Heart left ventricle (tissue), 13 donors: ENCODE results near the gene ADI1.

Experiments
- POLR2A ChIP-seq, 2 donors: fragments of 450-650 bp; IDR thresholded peaks; one replicate each; pipeline ENCODE4 v1.6.1; 2017; ENCODE audit warnings: antibody characterized with exemption in 2 of 2, mild to moderate bottlenecking in 2 of 2, moderate library complexity in 2 of 2
- TF ChIP-seq, protein P1 (sequence below), 12 donors: fragments of 200-600 bp; sonication (generic) in 4 of 12; IDR thresholded peaks; one replicate each; pipeline versions ENCODE4 v1.5.0 to v1.8.0; 2018 to 2022; ENCODE audit warnings: antibody characterized with exemption in 12 of 12, mild to moderate bottlenecking in 5 of 12
- donor health status: ischemic (EF 13 %, LVEDD 7.1; RV severe dilation, severe dysfunction).
- donor health status: DM: no; HTN: yes; CAD: no.
- donor health status: DM: no; HTN: no; CAD: no.
- donor health status: ischemic (EF 25% LVEDD 6.9; RV normal size, moderate dysfunction).
- donor health status: ischemic (EF 25% LVEDD 5.7; RV mildly dilated, moderate dysfunction).
- donor health status: ischemic (EF 35%, LVEDD 5.7; RV mildly dilated, moderate dysfunction).
- donor health status: nonischemic (EF 11% LVEDD 7.7; RV severe dilation, severe dysfunction).
- donor health status: DM: yes; HTN: yes; CAD: no.
- donor health status: PGD.
- donor health status: ischemic (EF 29% LVEDD 5.4; RV normal size, mild dysfunction).
- donor health status: nonischemic (EF 23%, LVEDD 6.1; RV moderate dilation, normal function).

DNA sequence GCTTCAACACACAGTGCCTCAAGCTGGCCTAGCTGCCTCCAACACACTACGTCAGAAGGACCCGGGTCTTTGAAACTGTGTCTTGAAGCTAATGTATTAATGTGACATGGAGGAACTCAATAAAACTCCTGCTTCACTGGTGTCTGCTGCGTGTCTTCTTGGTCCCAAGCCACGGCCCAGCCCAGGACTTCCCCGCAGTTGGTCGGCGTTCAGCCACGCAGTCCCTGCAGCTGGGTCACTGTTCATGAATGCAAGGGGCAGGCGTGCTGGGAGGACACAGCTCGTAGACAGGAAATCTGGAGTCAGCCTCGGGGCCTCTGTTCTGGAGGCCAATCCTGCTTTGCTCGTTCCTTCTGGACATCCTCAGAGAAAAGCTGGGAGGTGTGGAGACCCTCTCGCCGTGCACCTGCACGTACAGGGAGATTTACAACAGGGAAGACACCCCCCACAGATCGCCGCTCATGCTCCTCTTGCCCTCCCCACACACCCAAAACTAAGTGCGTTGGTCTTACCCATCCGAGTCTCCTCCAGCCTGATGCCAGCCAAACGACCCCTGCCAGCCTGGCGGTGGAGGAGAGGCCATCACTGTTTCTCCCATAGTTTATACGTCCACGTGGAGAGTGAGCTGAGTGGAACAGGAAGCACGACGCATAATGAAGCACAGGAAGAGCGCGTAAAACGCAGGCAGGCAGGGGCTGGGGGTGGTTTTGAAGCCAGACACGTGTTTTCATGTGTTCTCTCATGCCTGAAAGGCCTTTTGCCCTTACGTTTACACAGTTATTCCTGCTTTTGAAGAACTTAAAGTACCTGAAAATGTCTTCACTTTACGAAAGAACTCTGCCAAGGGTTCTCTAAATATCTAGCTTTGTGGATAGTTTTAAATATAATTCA, 39.7 kb downstream of the ADI1 start:
- TF ChIP-seq, protein P1, sequence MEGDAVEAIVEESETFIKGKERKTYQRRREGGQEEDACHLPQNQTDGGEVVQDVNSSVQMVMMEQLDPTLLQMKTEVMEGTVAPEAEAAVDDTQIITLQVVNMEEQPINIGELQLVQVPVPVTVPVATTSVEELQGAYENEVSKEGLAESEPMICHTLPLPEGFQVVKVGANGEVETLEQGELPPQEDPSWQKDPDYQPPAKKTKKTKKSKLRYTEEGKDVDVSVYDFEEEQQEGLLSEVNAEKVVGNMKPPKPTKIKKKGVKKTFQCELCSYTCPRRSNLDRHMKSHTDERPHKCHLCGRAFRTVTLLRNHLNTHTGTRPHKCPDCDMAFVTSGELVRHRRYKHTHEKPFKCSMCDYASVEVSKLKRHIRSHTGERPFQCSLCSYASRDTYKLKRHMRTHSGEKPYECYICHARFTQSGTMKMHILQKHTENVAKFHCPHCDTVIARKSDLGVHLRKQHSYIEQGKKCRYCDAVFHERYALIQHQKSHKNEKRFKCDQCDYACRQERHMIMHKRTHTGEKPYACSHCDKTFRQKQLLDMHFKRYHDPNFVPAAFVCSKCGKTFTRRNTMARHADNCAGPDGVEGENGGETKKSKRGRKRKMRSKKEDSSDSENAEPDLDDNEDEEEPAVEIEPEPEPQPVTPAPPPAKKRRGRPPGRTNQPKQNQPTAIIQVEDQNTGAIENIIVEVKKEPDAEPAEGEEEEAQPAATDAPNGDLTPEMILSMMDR (IDR thresholded peaks at IDR 0.05): no peak
- no peak for TF ChIP-seq POLR2A (IDR thresholded peaks at IDR 0.05)
